Measurements from ENCODE around the gene F10. TPM values are rescaled to one million over a fixed set of nuclear protein-coding genes. Genes with fewer than 3 reads are reported as not detected.

The F10 gene
- total RNA-seq, 1 donor from 2014 or later: not detected

DNA sequence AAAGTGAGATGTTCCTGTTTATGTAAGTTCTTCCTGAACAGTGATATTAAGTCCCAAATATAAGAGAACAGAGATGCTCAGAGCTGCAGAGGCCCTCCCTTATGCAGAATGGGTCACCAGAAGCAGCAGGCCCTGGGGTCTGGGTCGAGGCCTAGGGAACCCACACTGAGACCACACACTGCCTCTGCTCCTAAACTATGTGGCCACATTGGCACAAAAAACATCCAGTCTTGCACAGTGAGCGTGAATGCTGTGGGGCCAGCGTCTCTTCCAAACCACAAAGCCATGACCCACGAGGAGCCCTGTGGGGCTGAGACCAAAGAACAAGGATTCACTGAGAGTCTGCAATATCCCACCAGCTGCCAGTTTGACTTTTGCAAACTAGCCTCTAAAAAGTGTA is 59.4 kb downstream of the F10 start:
- DNase-seq (ENCODE audit: low spot score): no peak
- H3K27me3 Mint-ChIP-seq (ENCODE audit: insufficient read depth): no peaks in the 10 kb centered on the region
- H3K36me3 Mint-ChIP-seq (ENCODE audit: low read depth): peaks cover 59% of the 10 kb centered on the region
- no peaks in the 10 kb centered on the region for H3K9me3 Mint-ChIP-seq
- intact Hi-C loops (cut with micrococcal nuclease): no loop called here
- H3K4me3 Mint-ChIP-seq: no peak overlapping the region
- H3K4me1 Mint-ChIP-seq (ENCODE audit: low read depth): peaks cover 52% of the 10 kb centered on the region
- H3K27ac Mint-ChIP-seq: no peak overlapping the region

DNA sequence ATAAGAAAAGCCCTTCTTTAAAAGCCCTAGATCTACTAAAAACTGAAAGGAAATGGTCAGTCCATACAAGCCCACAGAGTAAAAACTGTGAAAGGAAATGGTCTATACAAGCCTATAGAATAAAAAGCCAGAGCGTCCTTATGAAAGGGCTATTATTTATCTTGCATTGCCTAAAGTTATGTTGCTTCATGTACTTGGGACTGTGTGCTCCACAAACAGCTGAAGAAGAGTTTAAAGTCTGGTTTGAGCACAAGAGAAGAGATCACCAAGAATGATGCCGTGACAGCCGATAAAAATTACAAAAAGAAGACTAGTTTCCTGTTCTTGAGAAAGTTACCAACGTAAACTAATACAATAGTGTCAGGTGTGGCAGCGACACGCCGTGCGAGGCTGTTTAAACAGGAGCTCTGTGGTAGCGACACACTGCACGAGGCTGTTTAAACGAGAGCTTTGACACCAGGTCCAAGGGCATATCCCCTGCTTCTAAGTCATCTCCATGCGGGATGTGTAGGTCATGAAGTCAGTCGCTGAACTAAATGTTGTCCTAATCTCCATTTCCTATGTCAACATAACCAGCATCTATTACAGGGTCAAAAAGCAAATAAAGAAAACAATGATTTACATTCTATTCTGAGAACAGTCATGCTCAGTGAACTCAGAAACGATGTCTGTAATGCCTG is 61.0 kb downstream of the F10 start:
- no peak for DNase-seq (ENCODE audit: low spot score)
- Mint-ChIP-seq H3K27me3 (ENCODE audit: insufficient read depth) (no peaks in the 10 kb centered on the region), H3K27ac (no peak overlapping the region), H3K36me3 (ENCODE audit: low read depth) (peaks cover 64% of the 10 kb centered on the region), H3K4me1 (ENCODE audit: low read depth) (peaks cover 60% of the 10 kb centered on the region), H3K4me3 (no peak overlapping the region), H3K9me3 (no peaks in the 10 kb centered on the region)
- intact Hi-C loops (cut with micrococcal nuclease): no loop called here

DNA sequence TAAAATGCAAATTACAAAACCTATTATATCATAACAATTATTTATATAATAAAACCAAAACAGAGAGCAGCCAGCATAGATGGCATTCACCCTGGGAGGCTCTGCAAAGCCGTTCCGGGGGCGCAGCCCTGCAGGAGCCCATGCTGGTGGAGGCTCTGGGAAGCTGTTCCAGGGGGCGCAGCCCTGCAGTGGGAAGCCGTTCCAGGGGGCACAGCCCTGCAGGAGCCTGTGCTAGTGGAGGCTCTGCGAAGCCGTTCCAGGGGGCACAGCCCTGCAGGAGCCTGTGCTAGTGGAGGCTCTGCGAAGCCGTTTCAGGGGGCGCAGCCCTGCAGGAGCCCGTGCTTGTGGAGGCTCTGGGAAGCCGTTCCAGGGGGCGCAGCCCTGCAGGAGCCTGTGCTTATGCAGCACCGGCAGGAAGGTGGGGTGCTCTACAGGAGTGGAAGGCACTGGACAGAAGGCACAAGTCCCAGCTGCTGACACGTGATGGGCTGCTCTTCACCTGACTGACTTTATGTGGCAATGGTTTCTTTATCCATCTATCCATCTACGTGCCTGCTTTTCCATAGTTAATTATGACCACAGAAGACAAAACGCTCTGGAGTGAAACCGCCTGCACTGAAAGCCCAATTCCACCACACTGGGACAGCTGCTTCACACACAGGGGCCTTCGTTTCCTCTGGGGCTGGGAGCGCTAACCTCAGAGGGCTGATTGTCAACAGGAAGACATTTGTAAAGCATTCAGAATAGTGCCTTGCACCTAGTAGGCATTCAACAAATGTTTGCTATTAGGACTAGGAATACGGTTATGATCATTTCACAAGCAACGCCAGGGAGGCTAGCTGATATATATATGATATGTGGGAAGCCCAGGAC is 62.2 kb downstream of the F10 start:
- Mint-ChIP-seq H3K9me3 (no peaks in the 10 kb centered on the region), H3K36me3 (ENCODE audit: low read depth) (peaks cover 63% of the 10 kb centered on the region), H3K27ac (peak overlapping the region; percentile 61), H3K27me3 (ENCODE audit: insufficient read depth) (no peaks in the 10 kb centered on the region), H3K4me3 (peak overlapping the region; percentile 71), H3K4me1 (ENCODE audit: low read depth) (peaks cover 59% of the 10 kb centered on the region)
- intact Hi-C loops (cut with micrococcal nuclease): no loop called here
- no peak for DNase-seq (ENCODE audit: low spot score)

- H3K27me3 Mint-ChIP-seq (ENCODE audit: insufficient read depth): no peaks in the 10 kb centered on the region
- no peak overlapping the region for H3K4me3 Mint-ChIP-seq
- peaks cover 47% of the 10 kb centered on the region for H3K4me1 Mint-ChIP-seq (ENCODE audit: low read depth)
- peaks cover 62% of the 10 kb centered on the region for H3K36me3 Mint-ChIP-seq (ENCODE audit: low read depth)
- intact Hi-C loops (cut with micrococcal nuclease): no loop called here
- DNase-seq (ENCODE audit: low spot score): no peak
- no peaks in the 10 kb centered on the region for H3K9me3 Mint-ChIP-seq
- no peak overlapping the region for H3K27ac Mint-ChIP-seq
Observed at GRCh38 chr13:113186061-113186900, 63.7 kb downstream of the F10 start.

- peaks cover 59% of the 10 kb centered on the region for H3K36me3 Mint-ChIP-seq (ENCODE audit: low read depth)
- no peak for DNase-seq (ENCODE audit: low spot score)
- H3K9me3 Mint-ChIP-seq: no peaks in the 10 kb centered on the region
- no peaks in the 10 kb centered on the region for H3K27me3 Mint-ChIP-seq (ENCODE audit: insufficient read depth)
- H3K27ac Mint-ChIP-seq: peak overlapping the region; percentile 56
- intact Hi-C loops (cut with micrococcal nuclease): no loop called here
- no peak overlapping the region for H3K4me3 Mint-ChIP-seq
- H3K4me1 Mint-ChIP-seq (ENCODE audit: low read depth): peaks cover 43% of the 10 kb centered on the region
Observed at GRCh38 chr13:113187263-113187669, 64.7 kb downstream of the F10 start.

- no peak for DNase-seq (ENCODE audit: low spot score)
- Mint-ChIP-seq H3K27me3 (ENCODE audit: insufficient read depth) (no peaks in the 10 kb centered on the region), H3K9me3 (no peaks in the 10 kb centered on the region), H3K36me3 (ENCODE audit: low read depth) (peaks cover 60% of the 10 kb centered on the region), H3K4me1 (ENCODE audit: low read depth) (peaks cover 43% of the 10 kb centered on the region), H3K27ac (no peak overlapping the region), H3K4me3 (no peak overlapping the region)
- intact Hi-C loops (cut with micrococcal nuclease): loop anchor here (2.0 kb wide), 1 partner anchor 21 kb away; the partner anchor contains the start of genes CUL4A and PCID2
Observed at GRCh38 chr13:113187883-113188665, 65.5 kb downstream of the F10 start.

GRCh38 chr13:113190181-113190580 is 67.6 kb downstream of the F10 start:
- Mint-ChIP-seq H3K9me3 (no peaks in the 10 kb centered on the region), H3K4me1 (ENCODE audit: low read depth) (peaks cover 38% of the 10 kb centered on the region), H3K27ac (no peak overlapping the region), H3K4me3 (no peak overlapping the region), H3K27me3 (ENCODE audit: insufficient read depth) (no peaks in the 10 kb centered on the region), H3K36me3 (ENCODE audit: low read depth) (peaks cover 61% of the 10 kb centered on the region)
- intact Hi-C loops (cut with micrococcal nuclease): no loop called here
- DNase-seq (ENCODE audit: low spot score): no peak

GRCh38 chr13:113192279-113192678 is 69.7 kb downstream of the F10 start:
- H3K4me1 Mint-ChIP-seq (ENCODE audit: low read depth): peaks cover 22% of the 10 kb centered on the region
- H3K9me3 Mint-ChIP-seq: no peaks in the 10 kb centered on the region
- H3K27me3 Mint-ChIP-seq (ENCODE audit: insufficient read depth): no peaks in the 10 kb centered on the region
- peaks cover 65% of the 10 kb centered on the region for H3K36me3 Mint-ChIP-seq (ENCODE audit: low read depth)
- no peak overlapping the region for H3K4me3 Mint-ChIP-seq
- intact Hi-C loops (cut with micrococcal nuclease): no loop called here
- no peak overlapping the region for H3K27ac Mint-ChIP-seq
- DNase-seq (ENCODE audit: low spot score): no peak

DNA sequence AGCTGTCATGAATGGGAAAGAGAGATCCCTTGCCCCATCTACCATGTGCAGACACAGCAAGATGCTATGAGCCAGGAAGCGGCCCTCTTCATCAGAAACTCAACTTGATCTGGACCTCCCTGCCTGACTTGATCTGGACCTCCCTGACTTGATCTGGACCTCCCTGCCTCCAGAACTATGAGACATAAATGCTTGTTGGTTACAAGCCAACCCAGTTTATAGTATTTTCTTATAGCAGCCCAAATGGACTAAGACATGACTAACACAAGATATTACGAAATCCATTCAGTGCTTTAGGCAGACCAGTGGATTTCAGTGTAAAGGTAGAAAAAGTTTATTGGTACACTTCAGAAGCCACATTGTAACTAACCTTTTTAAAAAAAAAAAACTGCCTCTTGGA is 70.3 kb downstream of the F10 start:
- DNase-seq (ENCODE audit: low spot score): no peak
- Mint-ChIP-seq H3K4me3 (no peak overlapping the region), H3K9me3 (no peaks in the 10 kb centered on the region), H3K27me3 (ENCODE audit: insufficient read depth) (no peaks in the 10 kb centered on the region), H3K27ac (no peak overlapping the region), H3K4me1 (ENCODE audit: low read depth) (peaks cover 16% of the 10 kb centered on the region), H3K36me3 (ENCODE audit: low read depth) (peaks cover 62% of the 10 kb centered on the region)
- intact Hi-C loops (cut with micrococcal nuclease): no loop called here

GRCh38 chr13:113195360-113195759 is 72.8 kb downstream of the F10 start:
- Mint-ChIP-seq H3K9me3 (no peaks in the 10 kb centered on the region), H3K27ac (no peak overlapping the region), H3K4me1 (ENCODE audit: low read depth) (no peaks in the 10 kb centered on the region), H3K36me3 (ENCODE audit: low read depth) (peaks cover 49% of the 10 kb centered on the region), H3K4me3 (no peak overlapping the region), H3K27me3 (ENCODE audit: insufficient read depth) (no peaks in the 10 kb centered on the region)
- no peak for DNase-seq (ENCODE audit: low spot score)
- intact Hi-C loops (cut with micrococcal nuclease): no loop called here

DNA sequence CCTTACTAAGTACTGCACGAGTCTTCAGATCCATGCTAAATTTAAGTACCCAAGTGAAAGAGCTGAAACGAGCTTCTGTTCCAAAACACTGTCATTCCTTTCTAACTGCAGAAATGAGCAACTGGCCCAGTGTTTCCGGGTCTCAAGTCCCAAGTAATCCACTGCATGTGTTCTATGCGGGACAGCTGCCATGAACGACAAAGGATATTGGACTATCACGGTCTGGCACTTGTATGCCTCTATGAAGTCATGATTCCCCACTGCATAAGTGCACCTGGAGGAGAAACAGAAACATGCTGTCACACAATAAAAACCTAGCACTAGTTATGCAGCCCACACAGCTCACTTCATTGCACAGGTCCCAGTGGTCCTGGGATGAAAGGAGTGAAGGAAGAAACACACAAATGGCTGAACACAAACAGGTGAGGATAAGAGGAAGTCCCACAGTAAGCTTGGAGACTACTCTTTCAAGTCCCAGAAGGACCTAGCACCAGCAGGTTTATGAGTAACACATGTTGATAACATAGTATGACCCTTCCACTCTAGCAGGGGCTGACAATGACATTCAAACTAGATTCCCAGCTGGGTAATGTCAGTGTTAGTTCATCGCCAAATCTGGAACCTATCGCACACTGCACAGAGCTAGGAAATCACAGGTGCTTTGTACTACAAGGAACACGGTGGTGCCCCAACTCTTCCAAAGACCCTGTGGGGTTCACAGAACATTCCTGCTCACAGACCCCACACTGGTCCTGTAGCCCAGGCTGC is 74.6 kb downstream of the F10 start:
- Mint-ChIP-seq H3K27ac (no peak overlapping the region), H3K36me3 (ENCODE audit: low read depth) (peaks cover 43% of the 10 kb centered on the region), H3K9me3 (no peaks in the 10 kb centered on the region), H3K4me1 (ENCODE audit: low read depth) (peaks cover 8% of the 10 kb centered on the region), H3K4me3 (no peak overlapping the region), H3K27me3 (ENCODE audit: insufficient read depth) (no peaks in the 10 kb centered on the region)
- intact Hi-C loops (cut with micrococcal nuclease): no loop called here
- no peak for DNase-seq (ENCODE audit: low spot score)
